PC-9 (cell line): ENCODE measurements around the gene MAS1. TPM values are rescaled to one million over a fixed set of nuclear protein-coding genes. Genes with fewer than 3 reads are reported as not detected.

Experiments
- BruUV-seq: library from RNA; stranded (reverse); fragments of 400-500 nt; replicated peaks from 2 replicates; lab custom pipeline; 2021; lab: Mats Ljungman, UMichigan
- CTCF ChIA-PET: fragments of 300-600 bp; sonication (Branson Sonifier 250); formaldehyde crosslinking; loops from one replicate; lab custom pipeline; 2022; ENCODE audit warnings: antibody characterized with exemption; lab: Charles Lee
- POLR2A ChIA-PET: fragments of 300-600 bp; sonication (Branson Sonifier 250); formaldehyde crosslinking; loops from one replicate; lab custom pipeline; 2022; ENCODE audit warnings: antibody characterized with exemption; ENCODE audit not compliant: unreplicated experiment; lab: Charles Lee
- DNase-seq, 2 experiments: peaks; one replicate each; pipeline versions ENCODE4 v3.0.0 to v3.0.0-alpha.2; 2015 to 2022; ENCODE audit warnings: mixed read lengths in 1 of 2
- H2AFZ ChIP-seq: fragments of 200-600 bp; sonication (generic); 2 replicates; pipeline ENCODE4 v1.8.1; 2017; ENCODE audit warnings: antibody characterized with exemption
- H3F3A ChIP-seq: fragments of 200-600 bp; sonication (generic); 2 replicates; pipeline ENCODE4 v1.8.1; 2017; ENCODE audit warnings: antibody characterized with exemption, mild to moderate bottlenecking, low read depth; ENCODE audit not compliant: insufficient read depth
- H3K27ac ChIP-seq: fragments of 200-600 bp; sonication (generic); 2 replicates; pipeline ENCODE4 v1.6.1; 2016; ENCODE audit warnings: mixed run types
- H3K27me3 ChIP-seq: fragments of 200-600 bp; sonication (generic); 2 replicates; pipeline ENCODE4 v1.6.1; 2016; ENCODE audit warnings: low read depth, mixed run types; ENCODE audit not compliant: insufficient read depth
- H3K36me3 ChIP-seq: fragments of 200-600 bp; sonication (generic); 2 replicates; pipeline ENCODE4 v1.6.1; 2016; ENCODE audit warnings: low read depth, mixed run types
- H3K4me1 ChIP-seq: fragments of 200-600 bp; sonication (generic); replicated peaks from 2 replicates; pipeline ENCODE4 v1.6.1; 2016; ENCODE audit warnings: mixed run types; ENCODE audit not compliant: insufficient read depth
- H3K4me2 ChIP-seq: fragments of 200-600 bp; sonication (generic); 2 replicates; pipeline ENCODE4 v1.6.1; 2017; ENCODE audit warnings: mixed run types
- H3K4me3 ChIP-seq: fragments of 200-600 bp; sonication (generic); 2 replicates; pipeline ENCODE4 v1.6.1; 2016; ENCODE audit warnings: mixed run types
- H3K79me2 ChIP-seq: fragments of 200-600 bp; sonication (generic); 2 replicates; pipeline ENCODE4 v1.6.1; 2017; ENCODE audit warnings: low read depth, mixed run types
- H3K9me2 ChIP-seq: fragments of 200-600 bp; sonication (generic); 2 replicates; pipeline ENCODE4 v1.8.1; 2017; ENCODE audit warnings: mild to moderate bottlenecking; ENCODE audit not compliant: insufficient read depth
- H3K9me3 ChIP-seq: fragments of 200-600 bp; sonication (generic); 2 replicates; pipeline ENCODE4 v1.8.1; 2016; ENCODE audit warnings: low read depth; ENCODE audit not compliant: insufficient read depth
- H4K20me1 ChIP-seq: fragments of 200-600 bp; sonication (generic); 2 replicates; pipeline ENCODE4 v1.8.1; 2017; ENCODE audit not compliant: insufficient read depth
- CTCF ChIP-seq: fragments of 200-600 bp; sonication (generic); conservative IDR thresholded peaks from 2 replicates; pipeline ENCODE4 v1.6.1; 2017; ENCODE audit warnings: mixed run types, antibody characterized with exemption, mild to moderate bottlenecking, moderate library complexity
- EZH2 ChIP-seq: fragments of 200-600 bp; sonication (generic); IDR thresholded peaks from 2 replicates; pipeline ENCODE4 v1.8.0; 2017; ENCODE audit warnings: antibody characterized with exemption, low read depth
- intact Hi-C: fragments of 100-400 bp; cut with micrococcal nuclease; formaldehyde crosslinking; loops from one replicate; pipeline ENCODE4 v1.10.0; 2022; ENCODE audit not compliant: unreplicated experiment
- total RNA-seq: library from RNA; stranded (reverse); gene quantifications from 2 replicates; pipeline ENCODE4 v1.2.3, GENCODE V29; 2021

The MAS1 gene
- total RNA-seq, 1 experiment from 2014 or later: not detected

GRCh38 chr6:159913862-159914564 is 23.2 kb downstream of the MAS1 start:
- no peaks in the 10 kb centered on the region for H3K9me2 ChIP-seq
- no TSS peak for BruUV-seq
- CTCF ChIA-PET: no interaction called here
- POLR2A ChIA-PET: no interaction called here
- no peaks in the 10 kb centered on the region for H3K9me3 ChIP-seq
- H3K27ac ChIP-seq: no peak overlapping the region
- TF ChIP-seq CTCF: no peak
- no peak for TF ChIP-seq EZH2
- no peaks in the 10 kb centered on the region for H4K20me1 ChIP-seq
- no peak for DNase-seq
- H3K4me2 ChIP-seq: no peak overlapping the region
- no peaks in the 10 kb centered on the region for H3K79me2 ChIP-seq
- no peak overlapping the region for H2AFZ ChIP-seq
- H3K4me1 ChIP-seq: no peaks in the 10 kb centered on the region
- peaks cover 87% of the 10 kb centered on the region for H3K27me3 ChIP-seq
- no peaks in the 10 kb centered on the region for H3F3A ChIP-seq
- intact Hi-C loops: no loop called here
- no peaks in the 10 kb centered on the region for H3K36me3 ChIP-seq
- H3K4me3 ChIP-seq: no peak overlapping the region

GRCh38 chr6:159914565-159914923 is 23.8 kb downstream of the MAS1 start:
- Histone ChIP-seq H3K9me2 (no peaks in the 10 kb centered on the region), H4K20me1 (no peaks in the 10 kb centered on the region), H3K27ac (no peak overlapping the region), H2AFZ (no peak overlapping the region), H3K79me2 (no peaks in the 10 kb centered on the region), H3K4me3 (no peak overlapping the region), H3K36me3 (no peaks in the 10 kb centered on the region), H3F3A (no peaks in the 10 kb centered on the region), H3K4me2 (no peak overlapping the region), H3K27me3 (peaks cover 82% of the 10 kb centered on the region), H3K9me3 (no peaks in the 10 kb centered on the region), H3K4me1 (no peaks in the 10 kb centered on the region)
- POLR2A ChIA-PET: no interaction called here
- CTCF ChIA-PET: no interaction called here
- no peak for DNase-seq
- intact Hi-C loops: no loop called here
- TF ChIP-seq CTCF (no peak), EZH2 (no peak)
- no TSS peak for BruUV-seq

- Histone ChIP-seq H3K27me3 (peaks cover 73% of the 10 kb centered on the region), H2AFZ (no peak overlapping the region), H3K27ac (no peak overlapping the region), H3K4me2 (no peak overlapping the region), H3F3A (no peaks in the 10 kb centered on the region), H3K9me2 (no peaks in the 10 kb centered on the region), H3K4me3 (no peak overlapping the region), H4K20me1 (no peaks in the 10 kb centered on the region), H3K4me1 (no peaks in the 10 kb centered on the region), H3K9me3 (no peaks in the 10 kb centered on the region), H3K79me2 (no peaks in the 10 kb centered on the region), H3K36me3 (no peaks in the 10 kb centered on the region)
- no peak for DNase-seq
- intact Hi-C loops: no loop called here
- POLR2A ChIA-PET: no interaction called here
- TF ChIP-seq CTCF: no peak
- no peak for TF ChIP-seq EZH2
- BruUV-seq: no TSS peak
- CTCF ChIA-PET: no interaction called here
Observed at GRCh38 chr6:159915397-159915796, 24.6 kb downstream of the MAS1 start.
